GM23248 (cell line): Measurements from ENCODE around the gene TCF4.

Experiments
- EZH2 ChIP-seq: fragments of 200-600 bp; sonication (generic); IDR thresholded peaks from 2 replicates; pipeline ENCODE4 v1.6.1; 2018; ENCODE audit warnings: antibody characterized with exemption, mild to moderate bottlenecking; ENCODE audit not compliant: insufficient read depth, poor library complexity, severe bottlenecking
- EZH2phosphoT487 ChIP-seq: fragments of 200-600 bp; sonication (generic); IDR thresholded peaks from 2 replicates; pipeline ENCODE4 v1.6.1; 2018; ENCODE audit warnings: antibody characterized with exemption, moderate library complexity, mild to moderate bottlenecking, low read depth; ENCODE audit not compliant: insufficient read depth

- TF ChIP-seq EZH2, result no peak
- no peak for TF ChIP-seq EZH2phosphoT487
Observed at GRCh38 chr18:55579501-55580270, 8.3 kb downstream of the TCF4 start.
